A673 (cell line): ENCODE measurements around the gene MSI2.
A peak's percentile ranks its signal among the peaks of the same experiment; 100 is the strongest.

ENCODE experiments used
- CTCF ChIP-seq: fragments of 300-800, 200-600 bp; sonication (generic); conservative IDR thresholded peaks from 2 replicates; pipeline ENCODE4 v1.5.1; 2017; ENCODE audit warnings: low read depth, mild to moderate bottlenecking, antibody characterized with exemption, low read length, moderate library complexity, mixed read lengths
- EZH2 ChIP-seq: fragments of 200-600 bp; sonication (generic); IDR thresholded peaks from 2 replicates; pipeline ENCODE4 v1.6.1; 2017; ENCODE audit warnings: borderline replicate concordance, low read depth, mild to moderate bottlenecking, mixed read lengths, antibody characterized with exemption, low read length; ENCODE audit not compliant: poor library complexity, severe bottlenecking

DNA sequence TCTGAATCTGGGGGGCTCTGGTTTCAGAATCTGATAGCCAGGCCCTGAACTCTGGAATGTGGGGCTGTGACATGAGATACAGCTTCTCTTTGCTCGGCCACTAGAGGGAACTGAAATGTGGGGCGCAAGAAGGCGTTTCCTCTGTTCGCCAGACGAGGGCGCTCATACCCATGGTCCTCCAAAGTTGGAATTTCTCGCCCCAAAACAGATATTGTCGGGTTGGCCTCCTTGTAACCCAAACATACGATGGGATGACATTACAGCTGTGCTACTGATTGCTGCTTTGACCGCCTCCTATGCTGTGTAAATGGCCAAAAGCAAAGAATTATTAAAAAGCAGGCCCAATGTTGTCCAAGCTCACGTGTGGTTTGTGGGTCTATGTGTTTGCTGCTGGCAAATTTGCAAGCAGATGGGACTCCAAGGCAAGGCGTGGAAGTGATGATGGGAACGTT, 13.1 kb upstream of the MSI2 start:
- peak; percentile 100 for TF ChIP-seq CTCF
- no peak for TF ChIP-seq EZH2
